Neural progenitor cell (in vitro differentiated cells): Measurements from ENCODE around the gene NR0B1. TPM values are rescaled to one million over a fixed set of nuclear protein-coding genes. Genes with fewer than 3 reads are reported as not detected.

Experiments used
- DNase-seq: peaks from one replicate; pipeline ENCODE4 v3.0.0-alpha.2; 2016; ENCODE audit warnings: low spot score
- H2AFZ ChIP-seq: fragments of 200-600 bp; sonication (generic); replicated peaks from 2 replicates; pipeline ENCODE4 v1.6.1; 2016; ENCODE audit warnings: antibody characterized with exemption
- H3F3A ChIP-seq: fragments of 200-600 bp; sonication (generic); 2 replicates; pipeline ENCODE4 v1.6.1; 2016; ENCODE audit warnings: antibody characterized with exemption, low read depth
- H3K27ac ChIP-seq: fragments of 200-600 bp; sonication (generic); 2 replicates; pipeline ENCODE4 v1.5.1; 2016; ENCODE audit warnings: mild to moderate bottlenecking
- H3K27me3 ChIP-seq: fragments of 200-600 bp; sonication (generic); 2 replicates; pipeline ENCODE4 v1.6.1; 2016; ENCODE audit warnings: mild to moderate bottlenecking, moderate library complexity
- H3K36me3 ChIP-seq: fragments of 200-600 bp; sonication (generic); 2 replicates; pipeline ENCODE4 v1.5.1; 2016
- H3K4me1 ChIP-seq: fragments of 200-600 bp; sonication (generic); 2 replicates; pipeline ENCODE4 v1.6.1; 2016; ENCODE audit warnings: mixed run types
- H3K4me2 ChIP-seq: fragments of 200-600 bp; sonication (generic); 2 replicates; pipeline ENCODE4 v1.6.1; 2016
- H3K4me3 ChIP-seq: fragments of 200-600 bp; sonication (generic); 2 replicates; pipeline ENCODE4 v1.5.1; 2016
- H3K79me2 ChIP-seq: fragments of 200-600 bp; sonication (generic); 2 replicates; pipeline ENCODE4 v1.6.1; 2016; ENCODE audit warnings: low read depth
- H3K9ac ChIP-seq: fragments of 200-600 bp; sonication (generic); 2 replicates; pipeline ENCODE4 v1.6.1; 2016
- H3K9me3 ChIP-seq: fragments of 200-600 bp; sonication (generic); 2 replicates; pipeline ENCODE4 v1.5.1; 2016; ENCODE audit warnings: low read depth
- H4K20me1 ChIP-seq: fragments of 200-600 bp; sonication (generic); 2 replicates; pipeline ENCODE4 v1.6.1; 2016; ENCODE audit warnings: low read depth
- H3K27ac Mint-ChIP-seq: 3 replicates; pipeline ENCODE4 v1.8.0; 2021; ENCODE audit warnings: mixed read lengths
- H3K27me3 Mint-ChIP-seq: 2 replicates; pipeline ENCODE4 v1.8.0; 2022; ENCODE audit warnings: low read depth, mild to moderate bottlenecking, inconsistent platforms, moderate library complexity, mixed read lengths; ENCODE audit not compliant: insufficient read depth
- H3K36me3 Mint-ChIP-seq: 3 replicates; pipeline ENCODE4 v1.8.0; 2021; ENCODE audit warnings: mixed read lengths
- H3K4me1 Mint-ChIP-seq: 3 replicates; pipeline ENCODE4 v1.8.0; 2021; ENCODE audit warnings: mixed read lengths
- H3K4me3 Mint-ChIP-seq: 3 replicates; pipeline ENCODE4 v1.8.0; 2021; ENCODE audit warnings: mild to moderate bottlenecking, moderate library complexity, mixed read lengths
- H3K9me3 Mint-ChIP-seq: 3 replicates; pipeline ENCODE4 v1.8.0; 2020; ENCODE audit warnings: mixed read lengths
- CTCF ChIP-seq: fragments of 200-600 bp; sonication (generic); IDR thresholded peaks from 2 replicates; pipeline ENCODE4 v1.5.1; 2017; ENCODE audit warnings: antibody characterized with exemption, mild to moderate bottlenecking
- EZH2 ChIP-seq: fragments of 200-600 bp; sonication (generic); IDR thresholded peaks from 2 replicates; pipeline ENCODE4 v1.6.1; 2017; ENCODE audit warnings: antibody characterized with exemption, mild to moderate bottlenecking, moderate library complexity
- EZH2phosphoT487 ChIP-seq: fragments of 200-600 bp; sonication (generic); IDR thresholded peaks from 2 replicates; pipeline ENCODE4 v1.6.1; 2017; ENCODE audit warnings: antibody characterized with exemption
- total RNA-seq: library from RNA; depleted of rRNA; stranded (reverse); fragments of >200 nt; gene quantifications from 2 replicates; pipeline ENCODE4 v1.2.3, GENCODE V29; 2015; ENCODE audit warnings: low replicate concordance

The NR0B1 gene
- total RNA-seq, 1 donor from 2014 or later, result not detected

- no peak for DNase-seq
- Mint-ChIP-seq H3K36me3 (no peaks in the 10 kb centered on the region), H3K27me3 (peaks cover 16% of the 10 kb centered on the region), H3K9me3 (peaks cover 3% of the 10 kb centered on the region), H3K4me1 (peaks cover 2% of the 10 kb centered on the region), H3K4me3 (no peak overlapping the region), H3K27ac (no peak overlapping the region)
- Histone ChIP-seq H3K9ac (no peak overlapping the region), H3K9me3 (no peaks in the 10 kb centered on the region), H3K27me3 (peaks cover 39% of the 10 kb centered on the region), H3K4me2 (no peak overlapping the region), H3K79me2 (no peaks in the 10 kb centered on the region), H3F3A (no peaks in the 10 kb centered on the region), H3K4me1 (no peaks in the 10 kb centered on the region), H3K36me3 (no peaks in the 10 kb centered on the region), H3K27ac (no peak overlapping the region), H3K4me3 (no peak overlapping the region), H4K20me1 (no peaks in the 10 kb centered on the region), H2AFZ (no peak overlapping the region)
- TF ChIP-seq EZH2, result no peak
- TF ChIP-seq EZH2phosphoT487, result no peak
- no peak for TF ChIP-seq CTCF
These were observed 3.7 kb upstream of the NR0B1 start for GRCh38 chrX:30312858-30313257.

GRCh38 chrX:30310429-30311206 lies 1.4 kb upstream of the NR0B1 start:
- Histone ChIP-seq H3K27me3 (peaks cover 52% of the 10 kb centered on the region), H2AFZ (no peak overlapping the region), H3F3A (no peaks in the 10 kb centered on the region), H3K36me3 (no peaks in the 10 kb centered on the region), H3K4me3 (no peak overlapping the region), H3K4me1 (no peaks in the 10 kb centered on the region), H3K9me3 (no peaks in the 10 kb centered on the region), H4K20me1 (no peaks in the 10 kb centered on the region), H3K4me2 (no peak overlapping the region), H3K9ac (no peak overlapping the region), H3K27ac (no peak overlapping the region), H3K79me2 (no peaks in the 10 kb centered on the region)
- no peak for TF ChIP-seq EZH2
- no peak for TF ChIP-seq CTCF
- no peak for TF ChIP-seq EZH2phosphoT487
- peaks cover 18% of the 10 kb centered on the region for H3K27me3 Mint-ChIP-seq
- peaks cover 2% of the 10 kb centered on the region for H3K4me1 Mint-ChIP-seq
- no peak overlapping the region for H3K4me3 Mint-ChIP-seq
- peaks cover 5% of the 10 kb centered on the region for H3K9me3 Mint-ChIP-seq
- H3K36me3 Mint-ChIP-seq, result no peaks in the 10 kb centered on the region
- H3K27ac Mint-ChIP-seq, result no peak overlapping the region
- DNase-seq, result no peak

- Histone ChIP-seq H2AFZ (peak overlapping the region; percentile 42), H3K79me2 (no peaks in the 10 kb centered on the region), H3K4me1 (no peaks in the 10 kb centered on the region), H3K9ac (no peak overlapping the region), H3K4me3 (peak overlapping the region; percentile 51), H3K27ac (no peak overlapping the region), H4K20me1 (no peaks in the 10 kb centered on the region), H3K36me3 (no peaks in the 10 kb centered on the region), H3F3A (no peaks in the 10 kb centered on the region), H3K27me3 (peaks cover 52% of the 10 kb centered on the region), H3K4me2 (peak overlapping the region; percentile 81), H3K9me3 (no peaks in the 10 kb centered on the region)
- peaks cover 15% of the 10 kb centered on the region for H3K27me3 Mint-ChIP-seq
- DNase-seq, result peak; percentile 44
- no peak overlapping the region for H3K27ac Mint-ChIP-seq
- TF ChIP-seq CTCF (peak; percentile 48), EZH2phosphoT487 (peak; percentile 74), EZH2 (no peak)
- no peaks in the 10 kb centered on the region for H3K36me3 Mint-ChIP-seq
- H3K4me3 Mint-ChIP-seq, result peak overlapping the region; percentile 77
- peaks cover 7% of the 10 kb centered on the region for H3K4me1 Mint-ChIP-seq
- peaks cover 5% of the 10 kb centered on the region for H3K9me3 Mint-ChIP-seq
These were observed 689 bp downstream of the NR0B1 start for GRCh38 chrX:30308263-30309138.
